HepG2 (cell line): ENCODE results near the gene AIP. TPM values are rescaled to one million over a fixed set of nuclear protein-coding genes. Genes with fewer than 3 reads are reported as not detected.

Source experiments
- ATF7 ChIP-seq, 2 experiments: fragments of 450-650 bp in 1 of 2; sonication (generic) in 1 of 2; formaldehyde crosslinking in 1 of 2; IDR thresholded peaks; 2 replicates each; pipeline versions ENCODE4 v1.4.0 to v1.6.1; 2016 to 2020; ENCODE audit warnings: antibody characterized with exemption in 1 of 2, mild to moderate bottlenecking in 1 of 2, missing genetic modification reagents in 1 of 2
- HINFP ChIP-seq: sonication (generic); formaldehyde crosslinking; IDR thresholded peaks from 2 replicates; pipeline ENCODE4 v1.4.0; 2020; ENCODE audit warnings: low read depth, mild to moderate bottlenecking, missing genetic modification reagents
- ISX ChIP-seq: sonication (generic); formaldehyde crosslinking; conservative IDR thresholded peaks from 2 replicates; pipeline ENCODE4 v1.5.0; 2020; ENCODE audit warnings: missing genetic modification reagents
- LRRFIP1 ChIP-seq: sonication (generic); formaldehyde crosslinking; conservative IDR thresholded peaks from 2 replicates; pipeline ENCODE4 v1.4.0; 2020; ENCODE audit warnings: missing genetic modification reagents
- NFIB ChIP-seq: sonication (generic); formaldehyde crosslinking; IDR thresholded peaks from 2 replicates; pipeline ENCODE4 v1.9.0; 2021; ENCODE audit warnings: missing genetic modification reagents, mild to moderate bottlenecking, borderline replicate concordance
- RNF2 ChIP-seq: fragments of 450-650 bp; conservative IDR thresholded peaks from 2 replicates; pipeline ENCODE4 v1.6.1; 2016; ENCODE audit warnings: low read depth
- SKIL ChIP-seq: sonication (generic); formaldehyde crosslinking; IDR thresholded peaks from 2 replicates; pipeline ENCODE4 v1.8.0; 2022; ENCODE audit warnings: missing genetic modification reagents, mild to moderate bottlenecking, moderate library complexity, borderline replicate concordance
- ZFP62 ChIP-seq: sonication (generic); formaldehyde crosslinking; IDR thresholded peaks from 2 replicates; pipeline ENCODE4 v1.4.0; 2020; ENCODE audit warnings: missing genetic modification reagents
- ZNF282 ChIP-seq: fragments of 450-650 bp; IDR thresholded peaks from 2 replicates; pipeline ENCODE4 v1.6.1; 2018; ENCODE audit not compliant: partially characterized antibody
- ZNF335 ChIP-seq: sonication (generic); formaldehyde crosslinking; IDR thresholded peaks from 2 replicates; pipeline ENCODE4 v1.4.0; 2020; ENCODE audit warnings: missing genetic modification reagents
- ZNF83 ChIP-seq: sonication (generic); formaldehyde crosslinking; IDR thresholded peaks from 2 replicates; pipeline ENCODE4 v1.4.0; 2020; ENCODE audit warnings: missing genetic modification reagents, mild to moderate bottlenecking, borderline replicate concordance
- polyA plus RNA-seq, 8 experiments: library from polyadenylated mRNA; depleted of rRNA in 3 of 8; stranded (reverse) in 7 of 8; unstranded in 1 of 8; fragments of >200 nt; fragmentation: Illumina TruSeq in 4 of 8; extraction: Trizol in 4 of 8; gene quantifications; 2 replicates each; pipeline versions ENCODE4 v1.2.1 to v1.2.3, GENCODE V29; 2011 to 2016; ENCODE audit warnings: low read depth in 4 of 8, missing spikeins in 1 of 8, mixed read lengths in 1 of 8; ENCODE audit not compliant: insufficient read depth in 1 of 8
- total RNA-seq, 5 experiments: library from RNA; depleted of rRNA; stranded (reverse); fragments of >200 nt; fragmentation: Illumina TruSeq; extraction: Trizol; gene quantifications; 2 replicates each; pipeline ENCODE4 v1.2.3, GENCODE V29; 2016; ENCODE audit warnings: low read depth in 1 of 5
- TF ChIP-seq, protein P1 (sequence below): sonication (generic); formaldehyde crosslinking; IDR thresholded peaks from 2 replicates; pipeline ENCODE4 v1.8.0; 2022; ENCODE audit warnings: mild to moderate bottlenecking, missing genetic modification reagents; ENCODE audit not compliant: insufficient replicate concordance
- TF ChIP-seq, protein P2 (sequence below): sonication (generic); formaldehyde crosslinking; IDR thresholded peaks from 2 replicates; pipeline ENCODE4 v1.4.0; 2020; ENCODE audit warnings: mild to moderate bottlenecking, missing genetic modification reagents
- TF ChIP-seq, protein P3 (sequence below): sonication (generic); formaldehyde crosslinking; conservative IDR thresholded peaks from 2 replicates; pipeline ENCODE4 v1.8.0; 2022; ENCODE audit warnings: mild to moderate bottlenecking, moderate library complexity, missing genetic modification reagents
- TF ChIP-seq, protein P4 (sequence below): sonication (generic); formaldehyde crosslinking; IDR thresholded peaks from 2 replicates; pipeline ENCODE4 v1.8.0; 2022; ENCODE audit warnings: mild to moderate bottlenecking, missing genetic modification reagents, borderline replicate concordance

The AIP gene
- total and polyA plus RNA-seq, 2 of the 13 experiments (the other 11 are each of a cell fraction or from before 2014, with no cell fraction given), result 51.8 to 110 TPM

DNA sequence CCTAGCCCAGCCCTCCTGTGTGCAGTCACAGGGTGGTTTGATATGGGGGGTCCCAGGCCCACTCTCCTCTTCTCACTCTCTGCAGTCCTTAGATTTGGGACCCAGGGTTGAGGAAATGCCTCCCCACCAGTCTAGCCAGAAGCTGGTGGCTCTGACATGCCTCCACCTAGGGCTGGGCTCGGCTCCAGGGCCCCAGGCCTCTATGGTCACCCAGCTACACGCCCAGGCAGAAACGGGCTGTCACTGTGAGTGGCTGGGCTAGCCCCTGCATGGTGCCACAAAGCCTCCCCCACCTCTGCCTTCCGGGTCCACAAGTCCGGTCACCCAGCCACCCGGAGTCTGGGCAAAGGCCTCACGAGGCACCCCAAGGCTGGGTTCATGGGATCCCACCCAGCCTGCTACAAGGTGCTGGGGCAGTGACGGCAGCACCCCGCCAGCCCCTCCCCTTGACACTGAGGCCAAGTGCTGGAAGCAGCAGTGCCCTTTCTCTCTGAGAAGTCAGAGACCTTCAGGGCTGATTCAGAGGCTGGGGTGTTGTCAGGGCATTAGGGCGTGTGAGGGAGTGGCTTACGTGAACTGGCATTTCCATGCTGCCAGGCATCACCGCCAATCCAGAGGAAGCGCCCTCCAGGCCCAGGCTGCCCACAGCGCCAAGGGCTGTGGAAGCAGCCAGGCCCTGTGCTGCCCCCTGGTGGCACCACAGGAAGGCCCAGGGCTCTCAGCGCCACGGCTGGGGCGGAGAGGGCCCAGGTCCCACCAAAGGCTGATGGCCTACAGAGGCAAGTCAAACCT, 23.0 kb downstream of the AIP start (continued):
- TF ChIP-seq, protein P1, sequence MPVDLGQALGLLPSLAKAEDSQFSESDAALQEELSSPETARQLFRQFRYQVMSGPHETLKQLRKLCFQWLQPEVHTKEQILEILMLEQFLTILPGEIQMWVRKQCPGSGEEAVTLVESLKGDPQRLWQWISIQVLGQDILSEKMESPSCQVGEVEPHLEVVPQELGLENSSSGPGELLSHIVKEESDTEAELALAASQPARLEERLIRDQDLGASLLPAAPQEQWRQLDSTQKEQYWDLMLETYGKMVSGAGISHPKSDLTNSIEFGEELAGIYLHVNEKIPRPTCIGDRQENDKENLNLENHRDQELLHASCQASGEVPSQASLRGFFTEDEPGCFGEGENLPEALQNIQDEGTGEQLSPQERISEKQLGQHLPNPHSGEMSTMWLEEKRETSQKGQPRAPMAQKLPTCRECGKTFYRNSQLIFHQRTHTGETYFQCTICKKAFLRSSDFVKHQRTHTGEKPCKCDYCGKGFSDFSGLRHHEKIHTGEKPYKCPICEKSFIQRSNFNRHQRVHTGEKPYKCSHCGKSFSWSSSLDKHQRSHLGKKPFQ, result no peak
- TF ChIP-seq, protein P2, sequence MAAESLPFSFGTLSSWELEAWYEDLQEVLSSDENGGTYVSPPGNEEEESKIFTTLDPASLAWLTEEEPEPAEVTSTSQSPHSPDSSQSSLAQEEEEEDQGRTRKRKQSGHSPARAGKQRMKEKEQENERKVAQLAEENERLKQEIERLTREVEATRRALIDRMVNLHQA, result no peak
- TF ChIP-seq, protein P3, sequence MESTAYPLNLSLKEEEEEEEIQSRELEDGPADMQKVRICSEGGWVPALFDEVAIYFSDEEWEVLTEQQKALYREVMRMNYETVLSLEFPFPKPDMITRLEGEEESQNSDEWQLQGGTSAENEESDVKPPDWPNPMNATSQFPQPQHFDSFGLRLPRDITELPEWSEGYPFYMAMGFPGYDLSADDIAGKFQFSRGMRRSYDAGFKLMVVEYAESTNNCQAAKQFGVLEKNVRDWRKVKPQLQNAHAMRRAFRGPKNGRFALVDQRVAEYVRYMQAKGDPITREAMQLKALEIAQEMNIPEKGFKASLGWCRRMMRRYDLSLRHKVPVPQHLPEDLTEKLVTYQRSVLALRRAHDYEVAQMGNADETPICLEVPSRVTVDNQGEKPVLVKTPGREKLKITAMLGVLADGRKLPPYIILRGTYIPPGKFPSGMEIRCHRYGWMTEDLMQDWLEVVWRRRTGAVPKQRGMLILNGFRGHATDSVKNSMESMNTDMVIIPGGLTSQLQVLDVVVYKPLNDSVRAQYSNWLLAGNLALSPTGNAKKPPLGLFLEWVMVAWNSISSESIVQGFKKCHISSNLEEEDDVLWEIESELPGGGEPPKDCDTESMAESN (CRISPR knock-in tag), result no peak; the same call in 1 of the 2 replicates
- TF ChIP-seq ISX (CRISPR knock-in tag), result no peak
- TF ChIP-seq NFIB (CRISPR knock-in tag), result no peak
- no peak for TF ChIP-seq LRRFIP1 (CRISPR knock-in tag)
- TF ChIP-seq HINFP (CRISPR knock-in tag), result no peak
- TF ChIP-seq, protein P4, sequence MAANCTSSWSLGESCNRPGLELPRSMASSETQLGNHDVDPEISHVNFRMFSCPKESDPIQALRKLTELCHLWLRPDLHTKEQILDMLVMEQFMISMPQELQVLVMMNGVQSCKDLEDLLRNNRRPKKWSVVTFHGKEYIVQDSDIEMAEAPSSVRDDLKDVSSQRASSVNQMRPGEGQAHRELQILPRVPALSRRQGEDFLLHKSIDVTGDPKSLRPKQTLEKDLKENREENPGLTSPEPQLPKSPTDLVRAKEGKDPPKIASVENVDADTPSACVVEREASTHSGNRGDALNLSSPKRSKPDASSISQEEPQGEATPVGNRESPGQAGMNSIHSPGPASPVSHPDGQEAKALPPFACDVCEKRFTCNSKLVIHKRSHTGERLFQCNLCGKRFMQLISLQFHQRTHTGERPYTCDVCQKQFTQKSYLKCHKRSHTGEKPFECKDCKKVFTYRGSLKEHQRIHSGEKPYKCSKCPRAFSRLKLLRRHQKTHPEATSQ (CRISPR knock-in tag), result no peak
- TF ChIP-seq RNF2, result 0 out of 2 replicates have a peak, but pooled peaks have one; percentile 41
- TF ChIP-seq ZNF282, result no peak
- 0 out of 2 replicates have a peak, but pooled peaks have one; percentile 39 for TF ChIP-seq SKIL
- TF ChIP-seq ZNF83 (CRISPR knock-in tag), result peak; percentile 68; the same call in 1 of the 2 replicates
- no peak; the same call in 1 of the 2 replicates for TF ChIP-seq ZNF335
- TF ChIP-seq ZFP62 (CRISPR knock-in tag), result no peak
- TF ChIP-seq ATF7 (IDR thresholded peaks at IDR 0.05), result no peak
- TF ChIP-seq ATF7 (CRISPR knock-in tag; IDR thresholded peaks at IDR 0.05), result no peak
